Panc1 (cell line): ENCODE measurements around the gene FHIT.

ENCODE experiments used
- CTCF ChIP-seq: fragments of 450-650 bp; IDR thresholded peaks from 2 replicates; pipeline ENCODE4 v1.5.1; 2017; ENCODE audit warnings: mild to moderate bottlenecking
- POLR2AphosphoS5 ChIP-seq: IDR thresholded peaks from 2 replicates; pipeline ENCODE4 v1.6.1; 2012; ENCODE audit warnings: mild to moderate bottlenecking, low read depth, low read length, moderate library complexity
- REST ChIP-seq, 2 experiments: IDR thresholded peaks; 2 replicates each; pipeline ENCODE4 v1.6.1; 2011 to 2012; ENCODE audit warnings: low read depth in 2 of 2, control low read depth in 1 of 2, low read length in 1 of 2, mild to moderate bottlenecking in 1 of 2, moderate library complexity in 1 of 2; ENCODE audit not compliant: insufficient read depth in 1 of 2
- TCF7L2 ChIP-seq: IDR thresholded peaks from 2 replicates; pipeline ENCODE4 v1.6.1; 2011; ENCODE audit warnings: mild to moderate bottlenecking, low read depth, low read length, inconsistent platforms

GRCh38 chr3:60955034-60955433 is 296.2 kb downstream of the FHIT start:
- TF ChIP-seq CTCF (no peak), TCF7L2 (no peak), POLR2AphosphoS5 (no peak), REST (IDR thresholded peaks at IDR 0.05; ENCODE audit: insufficient read depth in 1 of 2, low read depth in 2 of 2, low read length in 1 of 2) (no peak)
